ENCODE measurements around the gene PRX. TPM values are rescaled to one million over a fixed set of nuclear protein-coding genes. Genes with fewer than 3 reads are reported as not detected.
"Not testable (repeated sequence)": the region's sequence is repeated elsewhere in the genome, so short reads cannot be mapped to it uniquely, and the experiment has no call there.

Gene PRX
- total RNA-seq, 1 donor from 2014 or later, result 2.5 TPM

- DNase-seq, result no peak
These were observed 28.6 kb upstream of the PRX start for GRCh38 chr19:40441719-40442253.

- no peak for DNase-seq
These were observed 25.1 kb upstream of the PRX start for GRCh38 chr19:40438284-40438683.

- peak; percentile 66 for DNase-seq
These were observed 20.4 kb upstream of the PRX start for GRCh38 chr19:40433391-40434216.

GRCh38 chr19:40432760-40433159, 19.6 kb upstream of the PRX start:
- not testable (repeated sequence) for DNase-seq

- DNase-seq, result no peak
These were observed 18.5 kb upstream of the PRX start for GRCh38 chr19:40431698-40432097.

- not testable (repeated sequence) for DNase-seq
These were observed 17.1 kb upstream of the PRX start for GRCh38 chr19:40430242-40430641.

- not testable (repeated sequence) for DNase-seq
These were observed 15.0 kb upstream of the PRX start for GRCh38 chr19:40428197-40428596.

GRCh38 chr19:40425450-40426287, 12.5 kb upstream of the PRX start, which contains the start of gene SERTAD1:
Gene SERTAD1, minus strand, starts transcription at chr19:40425992. Its CDS starts 2,446 bp downstream, at chr19:40423546.
- DNase-seq, result peak; percentile 100

- DNase-seq, result no peak
These were observed 11.7 kb upstream of the PRX start for GRCh38 chr19:40424637-40425449.

- no peak for DNase-seq
These were observed 10.8 kb upstream of the PRX start for GRCh38 chr19:40423938-40424337.

- DNase-seq, result no peak
These were observed 9.8 kb upstream of the PRX start for GRCh38 chr19:40422748-40423566.

- no peak for DNase-seq
These were observed 9.0 kb upstream of the PRX start for GRCh38 chr19:40421993-40422747.

- DNase-seq, result peak; percentile 92
These were observed 7.9 kb upstream of the PRX start for GRCh38 chr19:40420766-40421765.

GRCh38 chr19:40420451-40420765, 7.2 kb upstream of the PRX start:
- no peak for DNase-seq

GRCh38 chr19:40419780-40420179, 6.6 kb upstream of the PRX start:
- no peak for DNase-seq

GRCh38 chr19:40419066-40419612, 6.0 kb upstream of the PRX start:
- DNase-seq, result no peak

GRCh38 chr19:40418040-40418439, 4.9 kb upstream of the PRX start:
- no peak for DNase-seq

- DNase-seq, result no peak
These were observed 4.4 kb upstream of the PRX start for GRCh38 chr19:40417643-40417981.

Measured in occipital lobe (tissue), 2 donors.